HG03460 (cell line): ENCODE results near the gene LY6G6D.
A peak's percentile ranks its signal among the peaks of the same experiment; 100 is the strongest.

Experiments
- ATAC-seq: cut with Tn5 transposase; IDR thresholded peaks from one replicate; pipeline ENCODE4 v1.9.1; 2021; ENCODE audit not compliant: unreplicated experiment

The LY6G6D gene, protein sequence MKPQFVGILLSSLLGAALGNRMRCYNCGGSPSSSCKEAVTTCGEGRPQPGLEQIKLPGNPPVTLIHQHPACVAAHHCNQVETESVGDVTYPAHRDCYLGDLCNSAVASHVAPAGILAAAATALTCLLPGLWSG

DNA sequence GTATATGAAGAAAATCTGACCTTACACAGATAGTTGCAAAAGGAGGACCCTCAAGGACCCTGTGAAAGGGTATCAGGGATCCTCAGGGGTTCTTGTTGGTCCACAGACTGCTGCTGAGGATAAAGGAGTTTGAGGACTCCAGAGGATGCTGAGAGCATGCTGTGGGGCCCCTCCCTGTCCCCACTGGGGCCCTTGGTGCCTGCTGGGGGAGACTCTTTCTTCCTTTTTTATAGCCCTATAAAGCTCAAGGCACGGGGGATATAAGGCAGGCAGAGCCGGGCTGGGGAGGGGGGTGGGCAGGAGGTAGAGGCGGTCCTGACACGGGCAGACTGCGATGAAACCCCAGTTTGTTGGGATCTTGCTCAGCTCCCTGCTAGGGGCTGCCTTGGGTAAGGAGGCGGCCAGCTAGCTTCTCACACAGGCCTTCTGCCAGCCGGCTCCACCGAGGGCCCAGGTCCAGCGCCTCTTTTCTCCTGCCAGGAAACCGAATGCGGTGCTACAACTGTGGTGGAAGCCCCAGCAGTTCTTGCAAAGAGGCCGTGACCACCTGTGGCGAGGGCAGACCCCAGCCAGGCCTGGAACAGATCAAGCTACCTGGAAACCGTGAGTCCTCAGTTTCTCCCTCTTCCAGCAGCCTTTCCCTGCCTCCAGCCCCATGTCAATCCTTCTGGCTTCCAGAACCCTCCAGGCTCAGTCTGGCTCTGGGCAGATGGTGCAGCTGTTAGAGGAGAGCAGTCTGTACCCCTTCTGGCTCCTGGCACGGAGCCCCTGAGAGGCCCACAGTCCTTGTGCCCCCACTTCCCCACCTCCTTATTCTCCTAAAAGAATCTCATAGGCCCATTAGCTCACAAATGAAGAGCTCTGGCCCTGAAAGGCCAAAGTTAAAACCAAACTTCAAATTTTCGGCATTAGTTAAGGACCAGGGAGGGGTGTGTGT lies at the start of gene LY6G6D:
Gene LY6G6D, plus strand, starts transcription at position 327 of the 937 bp plus-strand sequence. Its CDS starts 8 bp downstream, at position 335.
- no peak for ATAC-seq

DNA sequence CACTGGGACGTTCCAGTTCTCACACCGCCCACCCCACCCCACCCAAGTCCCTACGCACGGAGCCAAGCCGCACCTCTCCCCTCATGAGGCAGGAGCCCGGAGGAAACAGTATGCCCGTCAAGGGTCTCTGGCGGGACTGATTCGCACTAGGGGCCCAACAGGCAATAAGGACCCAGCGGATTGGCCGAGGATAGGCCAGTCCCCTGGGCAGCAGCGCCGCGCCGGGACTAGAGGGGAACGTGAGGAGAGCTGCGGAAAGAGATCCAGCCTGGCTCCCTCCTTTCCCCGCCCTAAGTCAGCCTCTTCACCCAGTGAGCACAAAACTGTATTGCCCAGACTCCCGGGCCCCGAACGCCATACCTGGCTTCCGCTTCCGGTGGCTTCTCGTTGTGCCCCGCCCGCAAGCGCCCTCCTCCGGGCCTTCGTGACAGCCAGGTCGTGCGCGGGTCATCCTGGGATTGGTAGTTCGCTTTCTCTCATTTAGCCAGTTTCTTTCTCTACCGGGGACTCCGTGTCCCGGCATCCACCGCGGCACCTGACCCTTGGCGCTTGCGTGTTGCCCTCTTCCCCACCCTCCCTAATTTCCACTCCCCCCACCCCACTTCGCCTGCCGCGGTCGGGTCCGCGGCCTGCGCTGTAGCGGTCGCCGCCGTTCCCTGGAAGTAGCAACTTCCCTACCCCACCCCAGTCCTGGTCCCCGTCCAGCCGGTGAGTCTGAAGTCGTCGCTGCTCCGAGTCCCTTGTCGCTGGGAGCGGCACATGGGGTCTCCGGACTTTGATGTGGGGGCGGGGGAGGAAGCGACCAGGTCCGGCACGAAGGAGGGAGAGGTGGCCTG lies 49.4 kb upstream of the LY6G6D start, which contains the start of gene CSNK2B:
Gene CSNK2B, plus strand, starts transcription at position 580 of the 836 bp plus-strand sequence. CDS start 752 bp downstream, outside the sequence.
- ATAC-seq, result peak; percentile 72

DNA sequence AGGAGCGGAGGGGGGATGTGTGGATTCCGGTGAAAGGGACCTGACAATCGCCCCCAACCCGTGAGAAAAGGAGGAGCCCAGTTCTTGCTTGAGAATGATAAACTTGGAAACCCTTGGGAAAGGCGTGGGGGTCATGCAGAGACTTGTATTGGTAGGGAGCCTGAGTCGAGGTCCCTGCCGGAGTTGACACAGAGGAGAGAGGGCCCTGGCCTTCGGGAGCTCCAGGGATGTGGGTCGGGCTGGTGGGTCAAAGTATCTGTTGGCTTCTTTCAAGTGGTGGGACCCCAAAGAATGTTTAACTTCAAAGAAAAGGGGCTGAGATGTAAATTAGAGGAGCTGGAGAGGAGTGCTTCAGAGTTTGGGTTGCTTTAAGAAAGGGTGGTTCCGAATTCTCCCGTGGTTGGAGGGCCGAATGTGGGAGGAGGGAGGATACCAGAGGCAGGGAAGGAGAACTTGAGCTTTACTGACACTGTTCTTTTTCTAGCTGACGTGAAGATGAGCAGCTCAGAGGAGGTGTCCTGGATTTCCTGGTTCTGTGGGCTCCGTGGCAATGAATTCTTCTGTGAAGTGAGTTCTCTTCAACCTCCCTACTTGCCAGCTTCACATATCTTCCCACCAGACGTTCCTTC lies 48.7 kb upstream of the LY6G6D start:
- no peak for ATAC-seq

DNA sequence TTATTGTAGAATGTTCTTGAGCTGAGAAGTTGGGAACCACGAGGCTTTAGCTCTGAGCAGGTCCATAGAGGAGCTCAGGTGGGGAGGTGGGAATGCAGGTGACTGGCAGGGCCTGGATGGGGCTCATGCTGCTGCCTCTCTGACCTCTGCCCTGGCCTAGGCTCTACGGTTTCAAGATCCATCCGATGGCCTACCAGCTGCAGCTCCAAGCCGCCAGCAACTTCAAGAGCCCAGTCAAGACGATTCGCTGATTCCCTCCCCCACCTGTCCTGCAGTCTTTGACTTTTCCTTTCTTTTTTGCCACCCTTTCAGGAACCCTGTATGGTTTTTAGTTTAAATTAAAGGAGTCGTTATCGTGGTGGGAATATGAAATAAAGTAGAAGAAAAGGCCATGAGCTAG lies 45.5 kb upstream of the LY6G6D start, which contains the start of gene LY6G5B:
Gene LY6G5B, plus strand, starts transcription at position 301 of the 400 bp plus-strand sequence. CDS start 975 bp downstream, outside the sequence.
- no peak for ATAC-seq

DNA sequence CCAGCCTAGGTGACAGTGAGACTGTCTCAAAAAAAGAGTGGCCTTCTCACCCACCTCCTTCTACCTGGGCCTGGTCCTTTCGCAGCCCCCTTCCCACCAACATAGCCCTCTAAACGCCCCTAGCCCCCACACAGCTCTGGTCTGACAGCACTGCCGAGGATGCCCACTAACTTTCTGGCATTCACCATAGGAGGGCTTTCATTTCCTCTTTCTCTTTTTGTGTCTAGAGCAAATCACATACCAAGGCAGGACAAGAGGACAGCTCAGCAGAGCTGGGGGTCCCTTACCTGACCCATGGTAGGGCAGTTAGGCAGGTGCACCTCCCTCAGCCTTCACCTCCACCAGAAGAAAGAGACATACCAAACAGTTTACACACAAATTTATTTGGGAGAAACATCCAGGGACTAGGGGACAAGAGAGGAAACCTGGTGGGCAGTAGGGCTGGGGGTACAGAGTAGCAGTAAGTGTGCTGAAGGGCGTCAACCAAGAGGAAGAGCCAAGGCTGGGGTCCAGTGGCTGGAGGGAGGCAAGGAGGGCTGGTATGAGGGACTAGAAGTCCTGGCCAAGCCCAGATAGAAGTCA lies 38.7 kb upstream of the LY6G6D start:
- no peak for ATAC-seq

DNA sequence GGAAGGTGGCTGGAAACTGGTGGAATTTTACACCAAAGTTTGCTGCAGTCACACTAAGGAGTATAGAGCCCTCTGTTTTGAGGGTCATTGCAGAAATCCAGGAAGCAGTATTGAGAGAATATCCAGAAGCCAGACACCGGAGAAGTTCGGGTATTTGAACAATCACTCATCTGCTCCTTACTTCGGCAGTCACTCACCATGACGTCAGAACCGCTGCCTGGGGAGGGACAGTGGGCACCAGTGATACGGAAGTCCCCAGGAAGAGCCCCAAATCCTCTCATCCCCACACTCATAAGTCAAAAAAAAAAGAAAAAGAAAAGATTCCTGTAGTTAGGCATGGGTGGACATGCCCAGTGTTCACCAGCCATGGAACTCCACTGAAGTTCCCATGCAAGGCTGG lies 38.2 kb upstream of the LY6G6D start:
- no peak for ATAC-seq

DNA sequence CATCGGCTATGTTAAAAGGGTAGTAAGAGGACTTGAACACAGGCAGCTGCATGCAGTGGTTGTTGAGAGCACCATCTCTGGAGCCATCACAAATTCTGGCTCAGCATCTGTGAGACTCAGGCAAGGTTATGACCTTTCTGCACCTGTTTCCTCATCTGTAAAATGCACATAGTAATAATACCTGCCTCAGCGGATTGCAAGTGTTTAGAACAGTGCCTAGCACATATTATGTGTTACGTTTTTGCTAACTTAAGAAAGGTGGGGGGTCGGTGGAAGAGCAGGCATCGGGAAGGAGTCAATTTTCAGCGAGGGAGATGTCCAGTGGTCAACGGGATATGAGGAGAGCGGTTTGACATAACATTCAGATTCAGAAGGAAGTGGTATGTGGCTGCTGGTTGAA lies 37.2 kb upstream of the LY6G6D start:
- ATAC-seq, result no peak

DNA sequence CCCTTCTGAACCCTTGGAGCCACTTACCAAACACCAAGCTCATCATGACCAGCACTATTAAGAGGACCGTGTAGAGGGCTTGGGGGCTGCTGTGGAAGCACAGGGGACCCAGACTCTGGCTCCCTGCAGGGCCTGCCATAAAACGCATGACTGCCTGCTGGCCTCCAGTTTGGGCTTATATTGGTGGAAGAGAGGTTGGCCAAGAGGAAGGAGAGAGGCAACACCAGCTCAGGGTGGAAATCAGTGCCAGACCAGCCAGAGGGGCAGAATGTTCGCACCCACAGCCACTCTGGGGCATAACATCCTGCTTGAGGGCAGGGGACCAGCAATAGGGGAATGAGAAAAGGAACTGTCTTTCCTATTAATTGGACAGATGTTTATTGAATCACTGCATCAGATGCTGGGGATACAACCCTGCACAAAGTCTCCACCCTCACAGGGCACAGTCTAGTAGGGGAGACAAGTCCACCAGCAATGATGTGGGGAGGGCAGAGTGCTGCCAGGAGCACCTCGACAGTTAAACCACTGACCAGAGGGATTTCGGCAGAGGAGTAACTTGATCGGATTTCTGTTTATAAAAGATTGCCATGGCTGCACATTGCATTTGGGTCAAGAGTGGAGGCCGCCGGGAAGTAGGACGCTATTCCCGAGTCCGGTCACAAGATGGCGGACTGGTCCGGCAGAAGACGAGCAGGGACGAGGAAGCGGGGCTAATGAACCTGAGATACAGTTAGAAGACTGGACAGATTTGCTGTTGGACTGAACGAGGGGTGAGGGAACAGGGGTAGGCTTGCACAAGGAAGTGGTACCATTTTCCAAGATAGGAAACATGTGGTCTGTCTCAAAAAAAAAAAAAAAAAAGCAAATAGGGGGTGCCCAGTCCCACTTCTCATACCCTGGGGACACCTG lies 34.7 kb upstream of the LY6G6D start, which contains the start of gene LY6G5C:
Gene LY6G5C, minus strand, starts transcription at position 842 of the 909 bp plus-strand sequence. Its CDS starts 694 bp downstream, at position 148.
- no peak for ATAC-seq

DNA sequence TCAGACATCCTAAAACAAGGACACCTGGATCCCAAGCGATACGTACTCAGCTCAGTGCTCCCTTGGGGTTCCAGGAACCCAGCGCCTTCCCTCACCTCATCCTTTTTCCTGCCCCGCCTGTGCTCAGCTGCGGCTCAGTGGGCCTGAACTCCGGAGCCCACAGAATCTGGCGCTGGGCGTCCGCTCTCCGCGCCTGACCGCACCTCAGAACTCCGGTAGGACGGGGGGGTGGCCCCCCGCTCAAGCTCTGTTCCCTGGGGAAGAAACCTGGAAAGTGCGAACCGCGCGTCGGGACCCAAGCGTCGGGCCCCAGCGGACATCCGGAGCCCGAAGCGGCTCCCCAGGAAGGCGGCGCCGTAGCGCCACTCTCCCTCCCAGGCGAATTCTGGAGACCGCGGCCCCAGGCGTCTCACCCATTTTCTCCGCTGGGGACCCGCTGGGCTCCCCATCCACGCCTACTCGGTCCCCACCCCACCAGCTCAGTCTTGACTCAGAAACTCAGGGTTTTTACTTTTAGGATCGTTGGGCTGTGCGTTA lies 33.9 kb upstream of the LY6G6D start:
- no peak for ATAC-seq

DNA sequence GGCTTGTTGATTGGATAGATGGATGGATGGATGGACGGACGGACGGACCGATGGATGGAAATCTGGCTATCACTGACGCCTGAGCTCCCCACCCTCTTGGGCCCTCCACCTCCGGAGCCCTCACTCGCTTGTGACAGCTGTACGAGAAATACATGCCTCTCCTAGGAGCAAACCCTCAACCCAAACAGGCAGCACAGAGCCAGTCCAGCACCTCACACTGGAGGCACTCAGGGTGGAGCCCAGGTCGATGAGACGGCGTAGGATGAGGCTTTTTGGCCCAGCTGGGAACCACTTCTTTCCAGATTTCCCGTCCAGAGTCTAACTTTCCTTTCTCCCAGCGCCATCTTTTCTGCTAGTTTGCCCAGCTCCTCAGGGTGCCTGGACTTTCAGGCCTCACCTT lies 31.6 kb upstream of the LY6G6D start:
- no peak for ATAC-seq

DNA sequence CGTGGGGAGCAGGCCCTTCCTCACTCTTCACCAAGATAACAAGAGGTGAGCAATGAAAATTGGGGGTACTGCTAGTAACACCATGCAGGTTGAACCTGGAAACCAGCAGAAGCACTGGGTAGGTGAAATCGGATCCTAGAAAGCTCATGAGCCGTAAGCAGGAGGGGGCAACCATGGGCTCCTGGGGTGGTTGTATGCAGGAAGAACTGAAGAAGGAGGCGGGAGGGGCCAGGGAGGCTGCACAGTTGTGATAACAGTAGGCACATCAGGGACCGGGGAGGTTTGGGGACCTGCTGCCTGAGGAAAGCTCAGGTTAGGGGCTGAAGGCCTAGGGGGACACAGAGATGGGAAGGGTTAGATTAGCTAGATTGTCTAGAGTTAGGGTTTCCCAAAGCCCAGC lies 28.7 kb upstream of the LY6G6D start:
- ATAC-seq, result no peak

DNA sequence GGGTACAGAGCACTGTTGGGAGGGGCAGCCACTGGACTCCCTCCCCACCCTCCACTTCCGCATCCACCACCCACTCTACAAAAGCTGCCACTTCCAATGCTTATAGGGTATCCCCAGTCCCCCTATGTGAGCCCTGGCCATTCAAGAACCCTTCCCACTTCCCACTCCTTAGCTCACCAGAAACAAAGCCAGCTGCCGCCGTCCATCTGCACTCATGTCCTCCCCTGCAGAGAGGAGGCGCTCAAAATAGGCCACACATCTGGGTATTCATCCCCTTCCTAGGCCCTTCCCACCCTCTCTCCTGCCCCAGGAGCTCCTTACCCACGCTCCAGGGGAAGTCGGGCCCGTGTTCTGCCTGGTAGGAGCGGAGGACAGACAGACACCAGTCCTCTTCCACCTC lies 27.8 kb upstream of the LY6G6D start:
- no peak for ATAC-seq

DNA sequence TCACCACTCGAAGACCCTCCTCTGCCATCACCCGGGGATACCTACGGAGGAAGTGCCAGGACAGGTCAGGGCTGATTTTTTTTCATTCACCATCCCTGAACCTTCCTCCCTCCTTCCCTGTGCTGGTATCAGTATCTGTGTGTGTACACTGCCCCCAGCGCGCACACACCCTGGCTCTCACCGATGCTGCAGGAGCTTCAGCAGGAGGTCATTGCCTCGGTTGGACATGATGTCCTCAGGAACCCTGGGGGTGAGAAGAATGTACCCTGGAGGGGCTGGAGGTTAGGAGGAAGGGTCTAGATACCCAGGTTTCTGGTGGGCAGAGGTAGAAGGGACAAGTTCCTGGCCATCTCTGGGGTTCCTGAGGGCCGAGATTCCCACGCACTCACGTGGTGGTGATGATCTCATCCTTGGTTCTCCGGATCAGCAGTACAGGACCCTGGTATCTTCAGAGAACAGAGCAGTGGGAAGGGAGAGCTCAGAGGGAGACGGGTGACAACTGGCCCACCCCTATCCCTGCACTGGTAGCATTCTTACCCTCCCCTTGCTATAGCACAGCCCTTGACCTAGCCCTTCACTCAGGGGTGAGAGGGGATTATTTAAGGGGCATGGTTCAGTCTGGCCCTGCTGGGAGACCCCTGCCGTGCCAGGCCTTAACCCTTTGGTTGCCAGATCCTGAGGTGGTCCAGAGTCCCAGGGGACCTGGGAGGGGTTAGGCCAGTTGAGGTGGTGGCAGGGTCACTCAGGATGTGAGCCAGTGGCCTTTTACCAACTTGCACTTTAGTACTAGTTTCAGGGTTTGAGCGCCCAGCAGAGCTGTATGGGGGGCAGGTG lies 27.1 kb upstream of the LY6G6D start:
- no peak for ATAC-seq

DNA sequence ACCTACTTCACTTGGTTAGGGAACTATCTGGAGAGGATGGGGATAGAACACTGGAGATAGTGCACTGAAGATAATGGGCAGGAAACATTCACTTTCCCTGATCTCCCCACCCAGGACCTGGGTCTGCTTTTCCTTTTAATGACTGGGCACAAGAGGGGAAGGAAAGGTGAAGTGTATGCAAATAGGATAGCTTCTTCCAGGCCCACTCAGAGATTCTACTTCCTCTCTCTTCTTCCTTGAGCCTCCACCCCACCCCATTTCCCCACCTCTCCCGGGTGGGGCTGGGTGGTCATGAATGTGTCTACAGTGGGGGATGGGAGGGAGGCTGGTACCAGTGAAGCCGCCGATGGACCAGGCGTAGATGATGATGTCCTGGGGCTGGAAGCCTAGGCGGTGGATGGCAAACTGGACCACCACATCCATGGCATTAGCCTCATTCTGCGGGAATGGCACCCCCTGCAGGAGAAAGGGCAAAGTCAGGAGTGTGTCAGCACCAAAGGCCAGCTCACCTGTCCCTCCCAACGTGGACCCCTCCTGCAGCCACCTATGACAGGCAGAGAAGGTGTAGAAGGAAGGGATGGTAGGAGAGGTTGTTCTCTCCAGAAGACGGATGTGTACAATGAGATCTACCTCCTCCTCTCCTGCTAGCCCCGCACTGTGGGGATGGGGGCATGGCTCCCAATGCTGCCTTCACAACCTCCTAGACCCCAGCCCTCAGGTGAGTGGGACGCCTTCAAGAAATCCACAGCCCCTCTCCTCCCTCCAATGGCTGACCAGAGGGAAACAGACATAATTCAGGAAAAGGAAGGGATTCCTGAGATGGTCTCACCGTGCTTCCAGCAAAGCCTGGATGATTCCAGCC lies 25.7 kb upstream of the LY6G6D start:
- ATAC-seq, result no peak

DNA sequence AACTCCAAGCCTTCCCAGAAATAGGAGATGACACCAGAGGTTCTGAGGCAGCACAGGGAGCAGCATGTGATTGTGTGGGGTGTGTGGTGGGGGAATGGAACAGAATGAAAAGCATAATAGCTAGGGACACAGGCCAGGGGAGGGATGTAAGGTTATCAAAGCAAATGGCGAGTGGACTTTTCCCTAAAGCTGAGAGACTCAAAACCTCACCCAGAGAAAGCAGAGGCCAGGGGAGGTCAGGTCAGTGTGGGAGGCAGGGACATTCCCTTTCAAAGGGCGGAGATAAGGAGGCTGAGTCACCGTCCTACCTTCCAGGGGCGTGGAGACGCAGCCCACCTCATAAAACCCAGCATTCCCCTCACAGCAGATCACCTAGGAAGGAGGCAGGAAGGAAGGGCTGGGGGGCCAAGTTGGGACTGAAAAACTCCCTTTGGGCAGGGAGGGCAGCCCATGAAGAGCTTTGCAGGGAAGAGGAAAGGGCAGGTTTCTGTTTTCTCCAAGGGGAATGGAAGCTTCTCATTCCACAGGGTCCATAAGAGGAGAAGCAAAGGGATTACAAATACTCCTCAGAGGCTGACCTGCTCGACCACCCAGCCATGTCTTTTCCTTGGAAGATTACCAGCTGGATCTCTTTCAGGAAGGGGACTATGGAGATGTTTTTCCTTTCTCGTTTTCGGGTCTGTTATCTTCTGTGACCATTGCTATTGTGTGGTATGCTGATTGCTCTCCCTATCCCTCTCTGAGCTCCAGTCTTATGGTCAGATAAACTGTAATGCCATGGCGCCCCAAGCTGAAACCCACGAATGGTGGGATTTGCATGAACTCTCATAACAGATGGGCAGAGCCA lies 24.7 kb upstream of the LY6G6D start:
- ATAC-seq, result no peak

DNA sequence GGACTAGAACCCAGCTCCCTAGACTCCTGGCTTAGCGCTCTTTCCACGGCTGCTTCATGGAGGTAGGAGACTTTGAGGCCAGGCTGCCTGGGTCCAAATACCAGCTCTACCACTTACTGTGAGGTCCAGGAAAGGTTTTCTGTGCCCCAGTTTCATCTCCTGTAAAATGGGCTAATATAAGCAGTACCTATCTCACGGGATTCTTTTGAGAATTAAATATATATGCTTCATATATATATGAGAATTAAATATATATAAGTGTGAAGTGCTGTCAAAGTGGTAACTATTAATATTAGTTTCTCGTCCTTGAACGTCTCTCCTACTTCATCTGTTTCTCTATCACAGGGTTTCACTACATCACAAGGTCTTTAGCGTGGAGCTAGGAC lies 24.1 kb upstream of the LY6G6D start:
- no peak for ATAC-seq
